B cell (primary cell): ENCODE results near the gene JADE1. TPM values are rescaled to one million over a fixed set of nuclear protein-coding genes. Genes with fewer than 3 reads are reported as not detected.

Source experiments
- ATAC-seq: fragments of 200-7000 bp; cut with Tn5 transposase; one replicate; pipeline ENCODE4 v1.10.0; 2021; ENCODE audit warnings: low read depth, mild to moderate bottlenecking, moderate number of reproducible peaks, moderate library complexity
- CTCF ChIA-PET: fragments of 350-600 bp; sonication (Branson Sonifier 250); formaldehyde crosslinking; loops from one replicate; lab custom pipeline; 2021; ENCODE audit warnings: antibody characterized with exemption, inconsistent platforms; lab: Charles Lee
- POLR2A ChIA-PET: fragments of 350-600 bp; sonication (Branson Sonifier 250); formaldehyde crosslinking; loops from one replicate; lab custom pipeline; 2021; ENCODE audit warnings: antibody characterized with exemption; lab: Charles Lee
- DNase-seq: peaks from one replicate; pipeline ENCODE4 v3.0.0; 2013
- H2AFZ ChIP-seq: 2 replicates; pipeline ENCODE4 v1.6.1; 2012; ENCODE audit warnings: mild to moderate bottlenecking, low read depth, low read length; ENCODE audit not compliant: insufficient read depth, poor library complexity, severe bottlenecking
- H3K27ac ChIP-seq, 2 donors: 1 replicate in 1 of 2; 2 replicates in 1 of 2; pipeline ENCODE4 v1.5.1; 2012 to 2013; ENCODE audit warnings: low read length in 2 of 2, mild to moderate bottlenecking in 2 of 2, moderate library complexity in 1 of 2
- H3K27me3 ChIP-seq, 4 experiments: fragments of 200-600 bp in 1 of 4; sonication (generic) in 1 of 4; replicated peaks in 1 of 4; 1 replicate in 2 of 4; 2 replicates in 2 of 4; pipeline versions ENCODE4 v1.6.1 to v1.7.0; 2013 to 2016; ENCODE audit warnings: low read length in 3 of 4, mild to moderate bottlenecking in 2 of 4, mixed read lengths in 1 of 4, moderate library complexity in 1 of 4; ENCODE audit not compliant: insufficient read depth in 4 of 4, control insufficient read depth in 3 of 4; ENCODE audit errors: control extremely low read depth in 1 of 4
- H3K36me3 ChIP-seq, 2 experiments: replicated peaks in 1 of 2; 1 replicate in 1 of 2; 2 replicates in 1 of 2; pipeline versions ENCODE4 v1.6.1 to v1.7.1; 2013; ENCODE audit warnings: low read length in 1 of 2; ENCODE audit not compliant: insufficient read depth in 2 of 2, control insufficient read depth in 1 of 2; ENCODE audit errors: control extremely low read depth in 1 of 2, extremely low read depth in 1 of 2
- H3K4me1 ChIP-seq, 2 donors: fragments of 200-600 bp in 1 of 2; sonication (generic) in 1 of 2; 1 replicate in 1 of 2; 2 replicates in 1 of 2; pipeline versions ENCODE4 v1.5.1 to v1.6.1; 2013 to 2017; ENCODE audit warnings: low read length in 2 of 2; ENCODE audit not compliant: control insufficient read depth in 2 of 2, insufficient read depth in 2 of 2
- H3K4me2 ChIP-seq: replicated peaks from 2 replicates; pipeline ENCODE3; 2012; ENCODE audit warnings: mild to moderate bottlenecking, low read depth, low read length; ENCODE audit not compliant: poor library complexity, severe bottlenecking
- H3K4me3 ChIP-seq, 5 experiments: fragments of 200-600 bp in 1 of 5; sonication (generic) in 1 of 5; 1 replicate in 3 of 5; 2 replicates in 2 of 5; pipeline versions ENCODE4 v1.5.1 to v1.7.0; 2011 to 2016; ENCODE audit warnings: low read length in 4 of 5, mild to moderate bottlenecking in 4 of 5, low read depth in 2 of 5, control low read depth in 1 of 5, moderate library complexity in 1 of 5; ENCODE audit not compliant: insufficient read depth in 1 of 5; ENCODE audit errors: control extremely low read depth in 1 of 5, extremely low read depth in 1 of 5
- H3K79me2 ChIP-seq: fragments of 200-600 bp; sonication (generic); one replicate; pipeline ENCODE4 v1.6.0; 2016; ENCODE audit warnings: low read length; ENCODE audit not compliant: control insufficient read depth, insufficient read depth
- H3K9ac ChIP-seq: fragments of 200-600 bp; sonication (generic); 2 replicates; pipeline ENCODE4 v1.6.1; 2017; ENCODE audit warnings: mild to moderate bottlenecking, low read length, moderate library complexity
- H3K9me3 ChIP-seq, 3 donors: one replicate each; pipeline versions ENCODE4 v1.6.1 to v1.7.1; 2013; ENCODE audit warnings: low read length in 2 of 3; ENCODE audit not compliant: control insufficient read depth in 2 of 3, insufficient read depth in 1 of 3; ENCODE audit errors: control extremely low read depth in 1 of 3
- H4K20me1 ChIP-seq: 2 replicates; pipeline ENCODE4 v1.6.0; 2012; ENCODE audit warnings: mild to moderate bottlenecking, low read length; ENCODE audit not compliant: insufficient read depth, control insufficient read depth, poor library complexity, severe bottlenecking
- H3K27ac Mint-ChIP-seq: one replicate; pipeline ENCODE4 v1.8.0; 2021; ENCODE audit warnings: mixed read lengths
- H3K27me3 Mint-ChIP-seq: one replicate; pipeline ENCODE4 v1.8.0; 2021; ENCODE audit warnings: mixed read lengths
- H3K4me1 Mint-ChIP-seq: one replicate; pipeline ENCODE4 v1.8.0; 2021; ENCODE audit warnings: mixed read lengths
- H3K4me3 Mint-ChIP-seq: one replicate; pipeline ENCODE4 v1.8.0; 2021; ENCODE audit warnings: mixed read lengths
- H3K9me3 Mint-ChIP-seq: one replicate; pipeline ENCODE4 v1.8.0; 2022; ENCODE audit warnings: mixed read lengths; ENCODE audit not compliant: insufficient read depth
- CTCF ChIP-seq: fragments of 200-600 bp; IDR thresholded peaks from one replicate; pipeline ENCODE4 v1.8.0; 2022; ENCODE audit warnings: antibody characterized with exemption, mild to moderate bottlenecking
- EZH2 ChIP-seq: IDR thresholded peaks from 2 replicates; pipeline ENCODE4 v1.6.1; 2012; ENCODE audit warnings: borderline replicate concordance, low read depth, mild to moderate bottlenecking, moderate library complexity, low read length; ENCODE audit not compliant: insufficient read depth, poor library complexity, severe bottlenecking
- WGBS: methylation state at CpG from one replicate; pipeline ENCODE4 v1.1.5; 2013; ENCODE audit warnings: missing lambda C conversion rate; ENCODE audit not compliant: insufficient coverage; 5-methylcytosine and 5-hydroxymethylcytosine counted together
- intact Hi-C: fragments of 100-400 bp; cut with micrococcal nuclease; formaldehyde crosslinking; loops from one replicate; pipeline ENCODE4 v1.10.0; 2022
- polyA plus RNA-seq: library from polyadenylated mRNA; depleted of rRNA; stranded (reverse); fragments of >200 nt; gene quantifications from 2 replicates; pipeline ENCODE4 v1.2.3, GENCODE V29; 2012
- total RNA-seq, 2 donors: library from RNA; stranded (reverse); fragments of 120-200 nt in 1 of 2; gene quantifications; 1 replicate in 1 of 2; 2 replicates in 1 of 2; pipeline versions ENCODE4 v1.2.3 to v1.2.4, GENCODE V29; 2013 to 2022

Gene JADE1
- total and polyA plus RNA-seq, 2 donors (not counting 1 experiment from before 2014, with no cell fraction given) = 13.8 to 42.4 TPM

- TF ChIP-seq CTCF = no peak
- no peak for TF ChIP-seq EZH2
- no peak overlapping the region for H3K4me3 Mint-ChIP-seq
- no peaks in the 10 kb centered on the region for H3K79me2 ChIP-seq
- ChIA-PET CTCF (no interaction called here), POLR2A (no interaction called here)
- no peaks in the 10 kb centered on the region for H3K36me3 ChIP-seq
- H3K9ac ChIP-seq = no peak overlapping the region
- H3K4me3 ChIP-seq = no peak overlapping the region
- no peaks in the 10 kb centered on the region for H3K9me3 Mint-ChIP-seq
- H4K20me1 ChIP-seq = no peaks in the 10 kb centered on the region
- no peak overlapping the region for H3K27ac ChIP-seq
- H3K4me1 Mint-ChIP-seq = no peaks in the 10 kb centered on the region
- intact Hi-C loops = no loop called here
- H3K27me3 ChIP-seq = no peaks in the 10 kb centered on the region
- no peaks in the 10 kb centered on the region for H3K9me3 ChIP-seq
- H3K27me3 Mint-ChIP-seq = no peaks in the 10 kb centered on the region
- no CpG with 5 or more reads among the region's 2 CpGs for WGBS
- no peak overlapping the region for H2AFZ ChIP-seq
- ATAC-seq (no peak), DNase-seq (no peak)
- no peak overlapping the region for H3K4me2 ChIP-seq
- H3K4me1 ChIP-seq = no peaks in the 10 kb centered on the region
- no peak overlapping the region for H3K27ac Mint-ChIP-seq
These were observed 98.5 kb downstream of the JADE1 start for GRCh38 chr4:128907981-128908380.

- intact Hi-C loops = no loop called here
- Histone ChIP-seq H3K4me1 (no peaks in the 10 kb centered on the region), H3K9me3 (no peaks in the 10 kb centered on the region), H3K79me2 (no peaks in the 10 kb centered on the region), H3K9ac (no peak overlapping the region), H3K4me3 (no peak overlapping the region), H3K4me2 (no peak overlapping the region), H4K20me1 (no peaks in the 10 kb centered on the region), H3K36me3 (no peaks in the 10 kb centered on the region), H3K27ac (no peak overlapping the region), H2AFZ (no peak overlapping the region), H3K27me3 (no peaks in the 10 kb centered on the region)
- DNase-seq = no peak
- Mint-ChIP-seq H3K4me1 (no peaks in the 10 kb centered on the region), H3K9me3 (no peaks in the 10 kb centered on the region), H3K27me3 (no peaks in the 10 kb centered on the region), H3K4me3 (no peak overlapping the region), H3K27ac (no peak overlapping the region)
- CTCF ChIA-PET = no interaction called here
- 100% methylated on average over 1 of the region's 5 CpGs for WGBS
- no peak for TF ChIP-seq CTCF
- TF ChIP-seq EZH2 = no peak
- POLR2A ChIA-PET = no interaction called here
- no peak for ATAC-seq
These were observed 99.2 kb downstream of the JADE1 start for GRCh38 chr4:128908735-128909134.
